ENCODE measurements around the gene PPP1R15B. TPM values are rescaled to one million over a fixed set of nuclear protein-coding genes. Genes with fewer than 3 reads are reported as not detected.
A peak's percentile ranks its signal among the peaks of the same experiment; 100 is the strongest.
"Not testable (repeated sequence)": the region's sequence is repeated elsewhere in the genome, so short reads cannot be mapped to it uniquely, and the experiment has no call there.

Gene PPP1R15B
- total RNA-seq, 4 donors from 2014 or later = 44.4 to 53.2 (median 50.9) TPM

DNA sequence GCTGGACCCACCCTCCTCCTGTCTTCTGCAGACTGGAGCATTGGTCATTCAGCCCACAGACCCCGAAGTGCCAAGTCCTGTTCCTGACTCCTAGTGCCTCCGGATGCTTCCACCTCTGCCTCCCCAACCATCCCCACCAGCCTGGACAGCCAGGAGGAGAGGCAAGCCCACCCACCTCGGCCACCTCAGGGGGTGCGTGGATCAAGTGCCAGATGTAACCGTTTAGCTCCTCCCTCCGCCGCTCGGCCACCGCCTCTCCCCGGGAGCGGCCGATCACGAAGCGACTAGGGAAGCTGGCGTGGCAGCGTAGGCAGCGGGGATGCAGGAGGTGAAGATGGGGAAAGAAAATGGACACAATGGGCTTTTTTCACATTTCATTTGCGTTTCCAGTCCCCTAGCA lies 18.1 kb upstream of the PPP1R15B start:
- TF ChIP-seq POLR2A (IDR thresholded peaks at IDR 0.05) = no peak
- no peak for TF ChIP-seq EP300 (IDR thresholded peaks at IDR 0.05)
- TF ChIP-seq POLR2AphosphoS5 (IDR thresholded peaks at IDR 0.05) = no peak
- no peak for TF ChIP-seq CTCF (IDR thresholded peaks at IDR 0.05)
- peaks cover 0 to 11% (median 0%) of the 10 kb centered on the region in 3 donors for H3K4me1 ChIP-seq
- ATAC-seq = no peak
- 73 to 74% methylated on average over 3 to 6 of the region's 18 CpGs for WGBS, 2 donors (ENCODE audit: low coverage in 1 of 2)
- H3K36me3 ChIP-seq = peaks cover 0 to 91% of the 10 kb centered on the region in 2 donors
- H3K9me3 ChIP-seq = no peaks in the 10 kb centered on the region
- H3K4me3 ChIP-seq = no peak overlapping the region
- no peak overlapping the region for H3K27ac ChIP-seq
- no peaks in the 10 kb centered on the region for H3K27me3 ChIP-seq

- no peak for ATAC-seq
- H3K9me3 ChIP-seq = no peaks in the 10 kb centered on the region
- no peak overlapping the region for H3K4me3 ChIP-seq
- no peak overlapping the region for H3K27ac ChIP-seq
- no peaks in the 10 kb centered on the region for H3K27me3 ChIP-seq
- 86 to 93% methylated on average over 7 to 9 of the region's 9 CpGs for WGBS, 2 donors (ENCODE audit: low coverage in 1 of 2)
- TF ChIP-seq POLR2A (IDR thresholded peaks at IDR 0.05) = no peak
- no peak for TF ChIP-seq CTCF (IDR thresholded peaks at IDR 0.05)
- TF ChIP-seq EP300 (IDR thresholded peaks at IDR 0.05) = no peak
- TF ChIP-seq POLR2AphosphoS5 (IDR thresholded peaks at IDR 0.05) = no peak
- H3K4me1 ChIP-seq = peaks cover 0 to 16% (median 0%) of the 10 kb centered on the region in 3 donors
- peaks cover 0 to 83% of the 10 kb centered on the region in 2 donors for H3K36me3 ChIP-seq
Measured at GRCh38 chr1:204426971-204427701, 15.5 kb upstream of the PPP1R15B start.

DNA sequence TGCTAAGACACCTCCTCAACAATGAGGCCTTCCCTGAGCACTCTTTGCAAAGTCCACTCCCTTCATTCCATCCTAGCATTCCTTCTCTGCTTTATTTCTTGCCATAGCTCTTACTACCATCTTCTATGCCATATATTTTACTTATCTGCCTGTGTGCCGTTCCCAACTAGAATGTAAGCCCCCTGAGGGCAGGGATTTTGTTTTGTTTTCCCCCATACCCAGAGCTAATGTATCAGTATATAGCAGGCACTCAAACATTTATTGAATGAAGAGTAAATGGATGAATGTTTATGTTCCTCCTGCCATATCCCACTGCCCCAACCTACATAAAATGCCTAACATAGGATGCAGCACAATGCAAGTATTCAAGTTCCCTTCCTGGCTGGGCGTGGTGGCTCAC lies 14.9 kb upstream of the PPP1R15B start:
- no peak for ATAC-seq
- H3K9me3 ChIP-seq = no peaks in the 10 kb centered on the region
- no peak overlapping the region for H3K27ac ChIP-seq
- TF ChIP-seq EP300 (IDR thresholded peaks at IDR 0.05) = no peak
- TF ChIP-seq POLR2AphosphoS5 (IDR thresholded peaks at IDR 0.05) = no peak
- no peak for TF ChIP-seq CTCF (IDR thresholded peaks at IDR 0.05)
- no peak for TF ChIP-seq POLR2A (IDR thresholded peaks at IDR 0.05)
- H3K36me3 ChIP-seq = peaks cover 0 to 81% of the 10 kb centered on the region in 2 donors
- no peaks in the 10 kb centered on the region for H3K27me3 ChIP-seq
- H3K4me1 ChIP-seq = peaks cover 0 to 9% (median 0%) of the 10 kb centered on the region in 3 donors
- 75 to 88% methylated on average over 1 of the region's 2 CpGs for WGBS, 2 donors (ENCODE audit: low coverage in 1 of 2)
- H3K4me3 ChIP-seq = no peak overlapping the region

DNA sequence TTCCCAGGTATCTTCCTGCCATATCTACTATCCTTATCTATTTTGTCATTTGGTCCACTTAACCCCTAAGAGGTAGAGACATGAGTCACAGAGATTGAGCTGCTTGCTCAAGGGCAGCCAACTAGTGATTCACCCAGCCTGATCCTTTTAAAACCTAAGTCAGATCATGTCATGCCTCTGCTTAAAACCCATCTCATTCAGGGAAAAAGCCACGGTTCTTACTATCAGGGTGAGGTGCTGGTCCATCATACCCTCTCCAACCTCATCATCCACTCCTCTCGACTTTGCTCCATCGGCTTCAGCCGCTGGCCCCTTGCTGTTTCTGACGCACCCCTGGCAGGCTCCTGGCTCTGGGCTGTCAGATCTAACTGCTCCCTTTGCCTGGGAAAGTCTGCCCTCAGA lies 14.4 kb upstream of the PPP1R15B start:
- no peaks in the 10 kb centered on the region for H3K27me3 ChIP-seq
- 85 to 87% methylated on average over 5 of the region's 5 CpGs for WGBS, 2 donors (ENCODE audit: low coverage in 1 of 2)
- peaks cover 0 to 85% of the 10 kb centered on the region in 2 donors for H3K36me3 ChIP-seq
- H3K27ac ChIP-seq = no peak overlapping the region
- TF ChIP-seq CTCF (IDR thresholded peaks at IDR 0.05) (no peak), EP300 (IDR thresholded peaks at IDR 0.05) (no peak), POLR2AphosphoS5 (IDR thresholded peaks at IDR 0.05) (no peak), POLR2A (IDR thresholded peaks at IDR 0.05) (no peak)
- H3K4me3 ChIP-seq = no peak overlapping the region
- ATAC-seq = no peak
- no peaks in the 10 kb centered on the region for H3K9me3 ChIP-seq
- H3K4me1 ChIP-seq = peaks cover 0 to 6% (median 0%) of the 10 kb centered on the region in 3 donors

GRCh38 chr1:204424621-204425020 lies 13.0 kb upstream of the PPP1R15B start:
- no peak for TF ChIP-seq POLR2A (IDR thresholded peaks at IDR 0.05)
- no peak for TF ChIP-seq EP300 (IDR thresholded peaks at IDR 0.05)
- no peak for TF ChIP-seq POLR2AphosphoS5 (IDR thresholded peaks at IDR 0.05)
- TF ChIP-seq CTCF (IDR thresholded peaks at IDR 0.05) = no peak
- whole genome bisulfite sequencing, 2 donors (ENCODE audit: low coverage in 1 of 2) = no CpG with 5 or more reads among the region's 10 CpGs
- no peaks in the 10 kb centered on the region for H3K9me3 ChIP-seq
- H3K27ac ChIP-seq = no peak overlapping the region
- H3K4me3 ChIP-seq = no peak overlapping the region
- ATAC-seq = no peak
- peaks cover 0 to 73% of the 10 kb centered on the region in 2 donors for H3K36me3 ChIP-seq
- H3K4me1 ChIP-seq = peaks cover 0 to 6% (median 0%) of the 10 kb centered on the region in 3 donors
- H3K27me3 ChIP-seq = no peaks in the 10 kb centered on the region

- peak overlapping the region in 2 of 4 donors; percentile 32 to 41 for H3K27ac ChIP-seq
- H3K4me1 ChIP-seq = peaks cover 0 to 26% (median 9%) of the 10 kb centered on the region in 3 donors
- not testable (repeated sequence) for H3K4me3 ChIP-seq, H3K27me3 ChIP-seq, ATAC-seq, H3K9me3 ChIP-seq
- peaks cover 0 to 51% of the 10 kb centered on the region in 2 donors for H3K36me3 ChIP-seq
- WGBS, 2 donors (ENCODE audit: low coverage in 1 of 2) = 90 to 93% methylated on average over 5 to 8 of the region's 8 CpGs
Measured at GRCh38 chr1:204422061-204422705, 10.6 kb upstream of the PPP1R15B start.

Measured in gastroesophageal sphincter (tissue), 4 donors.